HEK293T (cell line): ENCODE measurements around the gene NACC2.

Experiments used
- ARNT ChIP-seq: fragments of 450-650 bp; IDR thresholded peaks from 2 replicates; pipeline ENCODE4 v1.6.1; 2017; ENCODE audit warnings: mild to moderate bottlenecking
- BHLHE40 ChIP-seq: fragments of 450-650 bp; IDR thresholded peaks from 2 replicates; pipeline ENCODE4 v1.6.1; 2016; ENCODE audit warnings: mild to moderate bottlenecking, moderate library complexity, borderline replicate concordance
- ELF4 ChIP-seq: fragments of 450-650 bp; IDR thresholded peaks from 2 replicates; pipeline ENCODE4 v1.6.1; 2017; ENCODE audit warnings: antibody characterized with exemption
- FOXK2 ChIP-seq: fragments of 450-650 bp; IDR thresholded peaks from 2 replicates; pipeline ENCODE4 v1.6.1; 2016; ENCODE audit warnings: mild to moderate bottlenecking
- FOXM1 ChIP-seq: fragments of 450-650 bp; IDR thresholded peaks from 2 replicates; pipeline ENCODE4 v1.6.1; 2017; ENCODE audit warnings: mild to moderate bottlenecking, borderline replicate concordance
- NFRKB ChIP-seq: fragments of 450-650 bp; IDR thresholded peaks from 2 replicates; pipeline ENCODE4 v1.6.1; 2016; ENCODE audit warnings: mild to moderate bottlenecking, moderate library complexity
- PKNOX1 ChIP-seq: fragments of 450-650 bp; IDR thresholded peaks from 2 replicates; pipeline ENCODE4 v1.6.1; 2016
- SUZ12 ChIP-seq: fragments of 450-650 bp; IDR thresholded peaks from 2 replicates; pipeline ENCODE4 v1.6.1; 2016; ENCODE audit warnings: mild to moderate bottlenecking
- ZNF384 ChIP-seq: fragments of 450-650 bp; IDR thresholded peaks from 2 replicates; pipeline ENCODE4 v1.6.1; 2016

GRCh38 chr9:136121801-136122200 lies 26.7 kb upstream of the NACC2 start:
- TF ChIP-seq PKNOX1 = no peak
- no peak for TF ChIP-seq BHLHE40
- no peak for TF ChIP-seq SUZ12
- TF ChIP-seq FOXM1 = no peak
- TF ChIP-seq ZNF384 = no peak
- no peak for TF ChIP-seq NFRKB
- no peak for TF ChIP-seq ARNT
- no peak for TF ChIP-seq FOXK2
- no peak for TF ChIP-seq ELF4
